HG03378 (cell line): Measurements from ENCODE around the gene MLF2.
A peak's percentile ranks its signal among the peaks of the same experiment; 100 is the strongest.

ENCODE experiments used
- ATAC-seq: cut with Tn5 transposase; IDR thresholded peaks from one replicate; pipeline ENCODE4 v1.9.1; 2021; ENCODE audit warnings: mild to moderate bottlenecking, moderate library complexity; ENCODE audit not compliant: unreplicated experiment

Gene MLF2, protein sequence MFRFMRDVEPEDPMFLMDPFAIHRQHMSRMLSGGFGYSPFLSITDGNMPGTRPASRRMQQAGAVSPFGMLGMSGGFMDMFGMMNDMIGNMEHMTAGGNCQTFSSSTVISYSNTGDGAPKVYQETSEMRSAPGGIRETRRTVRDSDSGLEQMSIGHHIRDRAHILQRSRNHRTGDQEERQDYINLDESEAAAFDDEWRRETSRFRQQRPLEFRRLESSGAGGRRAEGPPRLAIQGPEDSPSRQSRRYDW

DNA sequence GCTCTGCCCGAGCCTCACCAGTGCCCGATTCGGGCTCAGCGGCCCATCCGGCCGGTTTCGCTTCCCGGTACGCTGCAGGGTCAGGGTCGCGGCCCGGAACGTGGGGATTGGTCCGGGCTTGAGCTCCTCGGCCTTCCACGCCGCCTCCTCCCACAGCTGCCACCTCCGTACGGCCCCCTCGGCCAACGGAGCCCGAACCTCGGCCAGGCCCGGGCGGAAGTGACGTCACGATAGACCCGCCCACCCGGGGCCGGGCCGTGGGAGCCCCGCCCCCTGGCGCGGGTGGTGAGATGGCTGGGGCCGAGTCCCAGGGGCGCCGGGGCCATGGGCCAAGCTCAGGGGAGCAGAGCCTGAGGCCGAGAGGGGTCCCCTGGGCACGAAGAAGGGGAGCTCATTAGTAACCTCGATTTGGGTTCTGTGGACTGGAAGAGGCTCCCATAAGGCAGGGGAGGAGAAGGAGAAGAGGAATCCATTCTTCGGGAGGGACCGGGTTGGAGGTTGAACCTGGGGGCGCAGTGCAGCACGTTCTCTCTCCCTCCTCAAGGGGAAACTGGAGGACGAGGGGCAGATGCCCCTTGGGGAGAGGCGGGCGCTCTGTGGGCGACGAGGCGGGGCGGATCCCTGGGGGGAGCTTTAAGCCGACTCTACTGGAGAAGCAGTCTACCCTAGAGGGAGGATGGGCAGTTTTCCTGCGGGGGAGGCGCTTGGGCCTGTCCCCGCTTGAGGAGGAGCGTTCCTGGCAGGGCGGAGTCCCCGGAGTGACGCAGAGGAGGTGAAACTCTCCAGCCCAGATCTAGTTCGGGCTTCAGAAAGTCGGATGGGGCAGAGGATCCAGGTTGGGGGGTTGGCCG is at the start of gene MLF2:
TSS of gene MLF2 (minus strand) at position 221 of the 851 bp plus-strand sequence. CDS start 807 bp downstream, outside the sequence.
- peak; percentile 91 for ATAC-seq

DNA sequence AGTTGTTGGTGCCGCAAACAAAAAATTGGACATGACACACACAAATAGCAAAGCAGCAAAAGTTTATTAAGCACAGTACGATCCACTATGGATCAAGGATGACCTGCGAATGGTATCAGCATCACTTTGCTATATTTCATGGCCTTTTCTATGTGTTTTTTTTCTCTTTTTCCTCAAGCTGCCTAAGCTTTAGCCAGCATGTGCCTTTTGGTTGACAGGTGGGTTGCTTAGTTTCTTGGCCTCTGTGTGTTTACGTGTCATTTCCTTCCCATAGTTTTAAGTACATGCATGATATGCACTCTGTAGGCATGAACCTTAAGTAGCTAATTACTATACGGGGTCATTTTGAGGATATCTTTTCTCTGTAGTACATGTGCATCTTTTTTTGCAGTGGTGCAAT is 46.2 kb upstream of the MLF2 start:
- ATAC-seq, result no peak

DNA sequence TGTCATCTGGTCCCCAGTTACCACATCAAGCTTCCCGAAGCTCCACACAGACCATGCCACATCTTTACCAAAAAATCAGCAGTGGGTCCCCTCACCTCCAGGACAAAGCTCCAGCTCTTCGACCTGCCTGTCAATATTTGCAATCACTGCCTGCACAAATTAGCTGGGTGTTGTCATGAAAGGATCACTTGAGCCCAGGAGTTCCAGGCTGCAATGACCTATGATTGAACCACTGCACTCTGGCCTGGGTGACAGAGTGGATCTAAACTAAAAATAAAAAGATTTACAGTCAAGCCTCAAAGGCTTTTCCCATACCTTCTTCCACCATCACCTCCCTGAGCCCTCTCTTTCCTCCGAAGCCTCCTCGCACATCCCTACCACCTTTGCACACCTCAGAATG is 43.6 kb upstream of the MLF2 start:
- ATAC-seq, result no peak

DNA sequence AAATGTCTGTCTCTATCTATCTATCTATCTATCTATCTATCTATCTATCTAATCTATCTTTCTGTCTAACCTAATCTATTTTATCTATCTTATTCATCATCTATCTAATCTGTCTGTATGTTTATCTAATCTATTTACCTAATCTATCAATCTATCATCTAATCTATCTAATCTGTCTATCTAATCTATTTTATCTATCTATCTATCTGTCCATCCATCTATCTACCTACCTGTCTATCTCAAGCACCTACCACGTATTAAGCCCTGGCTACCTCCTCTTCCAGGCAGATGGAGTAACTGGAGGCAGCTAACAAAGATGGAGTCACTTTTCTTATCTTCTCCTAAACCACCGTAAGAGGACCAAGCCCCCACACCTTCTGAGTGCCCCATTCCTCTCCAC is 42.1 kb upstream of the MLF2 start:
- no peak for ATAC-seq

DNA sequence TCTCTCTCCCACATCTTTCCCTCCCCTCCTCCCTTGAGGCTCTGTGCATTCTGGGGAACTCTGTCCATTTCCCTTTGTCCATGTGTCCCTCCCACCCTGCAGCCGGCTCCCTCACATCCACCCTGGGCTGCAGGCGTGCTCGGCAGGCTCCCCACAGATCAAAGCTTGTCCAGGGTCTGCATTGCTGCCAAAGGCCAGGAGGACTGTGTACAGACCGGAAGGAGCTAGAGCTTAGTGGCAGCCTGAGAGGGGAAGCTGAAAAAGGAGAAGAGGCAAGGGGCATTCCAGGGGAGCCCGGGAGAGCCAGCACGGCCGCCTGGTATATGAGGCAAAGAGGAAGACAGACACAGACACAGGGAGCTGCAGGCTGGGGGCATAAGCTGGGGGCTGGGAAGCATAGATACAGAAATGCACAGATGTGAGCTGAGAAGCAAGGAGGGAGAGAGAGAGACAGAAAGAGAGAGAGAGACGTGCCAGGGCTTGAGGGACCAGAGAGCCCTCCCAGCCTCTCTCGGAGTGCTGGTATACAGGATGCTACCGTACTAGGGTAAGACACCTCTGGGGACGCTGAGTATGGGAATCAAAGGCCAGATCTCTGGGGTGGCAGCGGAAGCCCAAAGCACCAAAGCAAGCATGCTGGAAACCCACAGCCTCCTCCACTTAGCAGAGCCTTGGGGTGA is 39.7 kb upstream of the MLF2 start:
- ATAC-seq, result no peak

DNA sequence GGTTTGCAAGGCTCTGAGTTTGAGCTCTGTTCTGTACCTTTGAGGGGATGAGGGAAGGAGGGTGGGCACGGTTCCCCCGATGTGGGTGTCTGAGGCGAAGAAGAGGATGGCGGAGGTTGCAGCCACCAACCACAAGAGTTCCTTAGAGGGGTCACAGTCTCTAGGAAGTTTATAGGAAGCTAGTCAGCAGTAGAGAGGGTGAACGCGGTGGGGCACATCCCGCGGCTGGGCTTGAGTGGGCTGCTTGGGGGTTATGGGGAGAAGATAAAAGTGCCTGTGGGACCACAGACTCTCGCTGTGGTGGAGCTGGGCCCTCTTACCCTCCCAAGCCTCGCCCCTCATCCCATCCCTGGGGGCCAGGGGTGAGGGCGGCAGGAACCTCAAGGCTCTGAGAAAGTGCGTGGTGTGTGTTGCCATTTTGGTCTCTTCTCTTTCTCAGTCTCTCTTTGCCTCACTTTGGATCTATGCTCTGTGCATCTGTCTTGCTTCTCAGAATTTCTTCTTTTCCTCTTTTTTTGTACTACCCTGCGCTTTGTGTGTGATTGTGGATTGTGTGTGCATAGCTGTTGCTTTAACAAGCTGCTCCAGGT is 39.1 kb upstream of the MLF2 start:
- no peak for ATAC-seq

DNA sequence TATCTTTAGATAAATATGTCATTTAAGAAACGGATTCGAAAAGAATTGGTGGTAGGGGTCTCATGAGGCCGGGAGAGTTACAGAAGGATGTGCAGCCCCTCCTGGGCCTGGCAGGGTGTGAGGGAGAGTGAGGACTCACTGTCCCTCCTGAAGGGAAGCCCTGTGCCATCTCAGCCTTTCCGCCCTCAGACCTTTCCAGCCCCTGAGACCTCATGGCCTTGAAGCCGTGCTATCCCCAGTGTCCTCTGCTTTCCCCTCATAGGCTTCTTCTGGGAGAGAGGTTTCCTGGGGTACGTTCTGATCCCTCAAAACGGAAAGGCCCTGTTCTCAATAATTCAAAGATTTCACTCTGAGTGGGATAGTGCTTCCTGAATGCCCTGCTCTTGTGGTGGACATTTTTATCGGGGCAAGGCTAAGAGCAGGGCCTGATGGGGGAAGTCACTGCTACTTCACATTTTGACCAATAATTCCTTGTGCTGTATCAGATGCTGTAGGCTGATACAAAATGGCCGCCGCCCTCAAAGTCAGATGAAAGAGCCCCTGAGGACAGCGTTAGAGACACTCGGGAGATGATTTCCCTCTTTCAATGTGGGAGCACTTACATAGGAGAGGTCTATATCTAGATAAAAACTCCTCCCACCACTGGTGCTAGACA is 37.7 kb upstream of the MLF2 start:
- no peak for ATAC-seq

DNA sequence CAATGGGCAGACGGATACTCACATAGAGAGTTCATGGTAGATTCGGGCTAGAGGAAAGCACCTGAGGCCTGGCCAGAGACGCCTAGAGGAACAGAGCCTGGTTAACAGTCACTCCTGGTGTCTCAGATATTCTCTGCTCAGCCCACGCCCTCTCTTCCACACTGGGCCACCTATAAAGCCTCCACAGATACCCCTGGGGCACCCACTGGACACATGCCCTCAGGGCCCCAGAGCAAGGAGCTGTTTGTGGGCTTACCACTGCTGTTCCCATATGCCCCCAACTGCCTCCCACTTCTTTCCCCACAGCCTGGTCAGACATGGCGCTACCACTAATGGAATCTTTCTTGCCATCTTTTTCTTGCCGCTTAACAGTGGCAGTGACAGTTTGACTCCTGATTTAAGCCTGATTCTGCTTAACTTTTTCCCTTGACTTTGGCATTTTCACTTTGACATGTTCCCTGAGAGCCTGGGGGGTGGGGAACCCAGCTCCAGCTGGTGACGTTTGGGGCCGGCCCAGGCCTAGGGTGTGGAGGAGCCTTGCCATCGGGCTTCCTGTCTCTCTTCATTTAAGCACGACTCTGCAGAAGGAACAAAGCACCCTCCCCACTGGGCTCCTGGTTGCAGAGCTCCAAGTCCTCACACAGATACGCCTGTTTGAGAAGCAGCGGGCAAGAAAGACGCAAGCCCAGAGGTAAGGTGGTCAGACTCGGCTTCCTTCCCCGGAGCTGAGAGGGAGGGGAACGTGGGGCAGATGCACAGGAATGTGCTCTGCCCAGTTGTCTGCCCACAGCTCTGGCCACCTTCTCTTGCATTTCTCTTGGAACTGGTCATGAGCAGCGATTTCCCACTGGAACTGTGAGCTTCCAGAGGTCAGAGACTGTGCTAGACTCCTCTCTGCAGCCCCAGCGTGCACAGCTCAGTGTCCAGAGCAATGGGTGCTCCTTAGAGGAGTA is 36.3 kb upstream of the MLF2 start, which contains the start of gene CD4:
TSS of gene CD4 (plus strand) at position 557 of the 953 bp plus-strand sequence. CDS start 10,611 bp downstream, outside the sequence.
- ATAC-seq, result no peak

DNA sequence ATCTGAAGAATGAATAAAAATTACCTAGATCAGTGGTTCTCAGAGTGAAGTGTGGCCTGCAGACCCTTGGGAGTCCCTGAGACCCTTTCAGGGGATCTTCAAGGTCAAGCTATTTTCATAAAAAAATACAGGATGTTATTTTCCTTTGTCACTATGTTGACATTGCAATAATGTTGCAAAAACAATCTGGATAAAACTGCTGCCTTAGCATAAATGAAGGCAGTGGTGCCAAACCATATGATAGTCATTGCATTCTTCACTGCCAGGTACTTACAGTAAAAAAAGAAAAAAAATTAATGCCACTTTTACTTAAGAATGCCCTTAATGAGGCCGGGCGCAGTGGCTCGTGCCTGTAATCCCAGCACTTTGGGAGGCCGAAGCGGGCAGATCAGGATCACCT is 34.4 kb upstream of the MLF2 start:
- no peak for ATAC-seq

DNA sequence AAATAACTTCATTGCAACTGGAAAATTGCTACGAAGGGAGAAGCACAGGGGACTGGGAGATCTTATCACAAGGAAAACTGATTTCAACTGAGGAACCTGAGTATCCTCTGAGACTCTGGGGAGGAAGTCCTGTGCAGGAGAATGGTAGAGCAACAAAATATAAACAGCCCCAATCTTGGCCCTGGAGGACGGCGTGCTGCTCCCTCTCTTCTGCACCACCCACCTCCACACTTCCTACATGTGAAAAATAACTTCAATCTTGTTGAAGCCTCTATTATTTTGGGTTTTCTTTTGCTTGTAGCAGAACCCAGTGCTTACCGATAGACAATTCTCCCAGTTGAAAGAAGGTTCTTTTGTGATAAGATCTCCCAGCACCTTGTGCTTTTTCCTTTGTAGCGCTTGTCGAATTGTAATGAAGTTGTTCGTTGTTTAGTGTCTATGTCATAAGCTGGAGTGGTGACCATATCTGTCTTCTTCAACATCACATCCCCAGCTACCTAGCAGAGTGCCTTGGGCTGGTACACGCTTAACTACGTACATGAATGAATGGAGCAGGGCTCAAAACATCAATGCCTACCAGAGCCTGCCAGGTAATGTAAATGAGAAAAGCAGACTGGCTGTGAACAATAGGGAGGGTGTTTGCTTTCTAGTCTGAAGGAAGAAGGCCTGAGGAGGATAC is 33.6 kb upstream of the MLF2 start:
- no peak for ATAC-seq

DNA sequence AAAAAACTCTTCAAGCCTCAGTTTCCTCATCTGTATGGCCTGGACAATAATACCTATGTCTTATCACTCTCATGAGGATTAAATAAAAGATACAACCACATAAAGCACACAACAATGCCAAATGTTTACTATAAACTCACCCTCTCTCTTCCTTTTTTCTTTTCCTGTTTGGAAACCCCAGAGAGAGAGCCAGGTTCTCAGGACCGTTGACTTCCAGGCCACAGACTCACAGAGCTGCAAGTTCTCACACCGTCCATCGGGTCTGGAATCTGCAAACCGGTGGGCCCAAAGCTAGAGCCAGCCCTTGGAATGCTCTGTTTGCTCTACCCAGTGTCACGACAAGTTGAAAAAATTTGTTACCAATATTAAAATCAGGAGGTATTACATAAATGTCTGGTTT is 31.8 kb upstream of the MLF2 start:
- no peak for ATAC-seq

DNA sequence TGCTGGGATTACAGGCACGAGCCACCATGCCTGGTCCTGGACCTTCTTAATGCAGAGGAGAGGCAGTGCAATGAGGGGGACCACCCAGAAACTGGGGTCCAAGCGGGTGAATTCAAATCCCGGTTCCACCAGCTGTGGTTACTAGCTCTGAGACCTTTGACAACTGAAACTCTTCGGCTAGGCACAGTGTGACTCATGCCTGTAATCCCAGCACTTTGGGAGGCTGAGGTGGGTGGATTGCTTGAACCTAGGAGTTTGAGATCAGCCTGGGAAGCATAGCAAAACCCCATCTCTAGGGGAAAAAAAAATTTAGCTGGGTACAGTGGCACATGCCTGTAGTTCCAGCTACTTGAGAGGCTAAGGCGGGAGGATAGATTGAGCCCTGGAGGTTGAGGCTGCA is 31.4 kb upstream of the MLF2 start:
- ATAC-seq, result no peak

DNA sequence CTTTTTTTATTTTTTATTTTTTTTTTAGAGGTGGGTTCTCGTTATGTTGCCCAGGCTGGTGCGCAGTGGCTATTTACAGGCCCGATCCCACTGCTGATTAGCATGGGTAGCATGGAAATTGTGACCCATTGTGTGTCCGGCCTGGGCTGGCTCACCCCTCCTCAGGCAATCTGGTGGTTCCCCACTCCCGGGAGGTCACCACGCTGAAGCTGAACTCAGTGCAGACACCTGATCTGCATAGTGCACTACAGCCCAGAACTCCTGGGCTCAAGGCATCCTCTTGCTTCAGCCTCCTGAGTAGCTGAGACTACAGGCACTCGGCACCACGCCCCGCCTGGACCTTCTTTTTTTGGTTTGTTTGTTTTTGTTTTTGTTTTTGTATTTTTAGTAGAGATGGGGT is 30.9 kb upstream of the MLF2 start:
- ATAC-seq, result no peak

DNA sequence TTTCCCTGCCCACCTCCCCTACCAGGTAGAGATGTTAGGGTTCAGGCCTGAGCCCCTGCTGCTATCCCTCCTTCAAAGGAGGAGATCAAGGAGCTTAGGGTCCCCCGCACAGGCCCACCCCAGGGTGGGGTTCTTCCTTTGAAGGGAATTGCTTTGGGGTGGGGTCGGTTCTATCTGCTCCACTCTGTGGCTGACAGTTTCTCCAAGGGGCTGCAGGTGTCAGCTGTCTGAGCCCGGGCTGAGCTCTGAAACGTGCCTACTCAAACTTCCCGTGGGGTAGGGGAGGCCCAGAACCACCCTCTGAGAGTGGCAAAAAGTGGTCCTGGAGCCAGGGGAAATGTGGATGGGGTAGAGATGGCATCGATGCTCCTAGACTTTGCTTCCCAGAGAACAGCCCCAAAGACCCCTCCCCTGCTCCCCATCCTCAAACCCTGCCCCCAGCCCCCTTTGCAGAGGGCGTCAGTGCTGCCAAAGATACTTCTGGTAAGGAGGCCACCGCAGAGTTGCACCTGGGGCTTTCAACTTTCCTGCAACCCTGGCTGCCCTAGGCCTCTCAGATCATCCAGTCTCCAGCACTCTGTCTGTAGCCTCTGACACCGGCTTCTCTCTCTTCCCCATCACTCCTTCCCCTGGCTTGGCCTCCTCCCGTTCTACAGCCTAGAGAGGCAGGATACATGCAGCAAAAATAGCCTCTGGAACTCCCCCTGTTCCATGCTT is 30.1 kb upstream of the MLF2 start:
- no peak for ATAC-seq

DNA sequence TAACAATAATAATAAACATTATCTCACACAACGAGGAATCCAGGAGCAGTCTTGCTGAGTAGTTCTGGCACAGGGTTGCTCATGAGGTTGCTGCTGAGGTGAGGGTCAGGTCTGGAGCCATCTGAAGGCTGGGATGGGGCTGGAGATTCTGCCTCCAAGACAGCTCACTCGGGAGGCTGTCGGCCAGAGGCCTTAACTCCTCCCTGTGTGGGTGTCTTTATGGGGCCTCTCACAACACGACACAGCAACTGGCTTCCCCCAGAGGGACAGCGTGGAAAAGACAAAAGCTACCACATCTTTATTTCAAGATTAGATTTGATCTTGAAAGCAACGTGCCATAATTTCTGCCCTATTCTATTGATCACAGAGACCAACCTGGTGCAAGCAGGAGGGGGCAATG is 29.2 kb upstream of the MLF2 start:
- no peak for ATAC-seq

DNA sequence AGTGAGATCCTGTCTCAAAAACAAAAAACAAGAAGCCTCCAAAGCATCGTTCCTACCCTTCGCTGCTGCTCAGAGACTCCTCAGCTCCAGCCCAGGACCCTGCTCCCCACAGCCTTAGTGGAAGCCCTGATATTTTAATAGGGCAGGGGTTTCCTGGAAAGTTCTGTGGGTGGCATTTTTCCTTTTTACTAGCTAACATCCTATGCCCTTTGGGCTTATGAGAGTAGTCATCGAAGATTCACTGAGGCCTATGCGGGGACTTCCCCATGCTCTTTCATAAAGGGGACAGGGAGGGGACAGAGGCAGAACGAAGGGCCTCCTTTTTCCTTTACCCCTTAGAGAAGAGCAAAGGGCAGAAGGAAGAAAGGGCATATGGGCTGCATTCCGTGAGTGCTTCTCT is 27.6 kb upstream of the MLF2 start:
- ATAC-seq, result no peak

DNA sequence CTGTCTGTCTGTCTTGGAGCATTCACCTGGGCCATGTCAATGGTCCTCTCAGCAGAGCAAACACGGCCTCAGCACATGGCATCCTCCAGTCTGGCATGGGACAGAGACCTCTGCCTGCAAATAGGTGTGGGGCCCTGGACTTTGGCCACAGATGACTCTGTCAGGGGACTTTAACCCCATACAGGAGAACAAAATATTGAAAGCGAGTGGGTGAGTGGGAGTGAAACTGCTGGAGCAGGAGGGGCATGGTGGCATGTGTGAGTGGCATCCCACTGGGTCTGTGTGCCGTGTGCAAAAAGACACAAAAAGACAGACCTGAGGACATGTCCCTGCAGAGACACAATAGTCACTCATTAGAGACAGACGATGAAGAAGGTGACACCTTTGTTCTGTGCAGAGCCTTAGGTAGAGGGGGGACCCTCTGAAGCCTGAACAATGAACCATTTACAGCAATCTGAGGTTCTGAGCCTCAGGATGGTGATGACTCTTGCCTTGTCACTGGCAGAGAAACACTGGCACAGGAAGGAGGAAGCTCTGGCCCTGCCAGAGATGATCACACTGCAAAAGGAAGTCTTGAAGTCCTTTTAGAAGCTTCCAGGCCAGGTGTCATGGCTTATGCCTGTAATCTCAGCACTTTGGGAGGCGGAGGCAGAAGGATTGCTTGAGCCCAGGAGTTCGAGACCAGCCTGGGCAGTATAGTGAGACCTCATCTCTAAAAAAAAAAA is 26.9 kb upstream of the MLF2 start:
- no peak for ATAC-seq
